HEK293 (cell line): ENCODE measurements around the gene EXOSC1.
"Not testable (repeated sequence)": the region's sequence is repeated elsewhere in the genome, so short reads cannot be mapped to it uniquely, and the experiment has no call there.

ENCODE experiments used
- CTCF ChIA-PET: fragments of 350-600 bp; formaldehyde crosslinking; extraction: SDS; loops from one replicate; lab custom pipeline; 2021; ENCODE audit warnings: antibody characterized with exemption; lab: Yijun Ruan, JAX
- POLR2A ChIA-PET: fragments of 300-600 bp; formaldehyde crosslinking; extraction: SDS; loops from one replicate; lab custom pipeline; 2020; ENCODE audit warnings: antibody characterized with exemption, inconsistent platforms; lab: Yijun Ruan, JAX
- H3K27ac ChIP-seq: fragments of 200-500 bp; sonication (Bioruptor generic); 2 replicates; pipeline ENCODE4 v1.5.1; 2014; ENCODE audit warnings: low read depth, low read length, control low read depth, inconsistent platforms; ENCODE audit errors: extremely low read depth
- H3K36me3 ChIP-seq, 2 experiments: fragments of 200-500 bp in 1 of 2; sonication (Bioruptor generic) in 1 of 2; 1 replicate in 1 of 2; 2 replicates in 1 of 2; pipeline ENCODE4 v1.5.1; 2014 to 2017; ENCODE audit warnings: inconsistent platforms in 2 of 2, low read length in 2 of 2; ENCODE audit not compliant: control insufficient read depth in 2 of 2, insufficient read depth in 1 of 2
- H3K4me1 ChIP-seq: fragments of 200-500 bp; sonication (Bioruptor generic); 2 replicates; pipeline ENCODE4 v1.5.1; 2014; ENCODE audit warnings: mild to moderate bottlenecking, low read length, inconsistent platforms; ENCODE audit not compliant: control insufficient read depth, insufficient read depth
- H3K4me3 ChIP-seq: 2 replicates; pipeline ENCODE4 v1.5.1; 2011; ENCODE audit warnings: low read depth, mild to moderate bottlenecking, control low read depth, low read length, moderate library complexity
- H3K9me3 ChIP-seq: fragments of 200-500 bp; sonication (Bioruptor generic); 2 replicates; pipeline ENCODE4 v1.5.1; 2014; ENCODE audit warnings: low read depth, low read length, inconsistent platforms; ENCODE audit not compliant: control insufficient read depth, insufficient read depth
- GLIS1 ChIP-seq: fragments of 450-650 bp; formaldehyde crosslinking; IDR thresholded peaks from 2 replicates; pipeline ENCODE4 v1.5.1; 2016; ENCODE audit warnings: missing biosample characterization, missing genetic modification characterization
- MYNN ChIP-seq: fragments of 450-650 bp; formaldehyde crosslinking; IDR thresholded peaks from 2 replicates; pipeline ENCODE4 v1.5.1; 2016; ENCODE audit warnings: missing biosample characterization, missing genetic modification characterization, borderline replicate concordance
- OVOL3 ChIP-seq: fragments of 450-650 bp; formaldehyde crosslinking; IDR thresholded peaks from 2 replicates; pipeline ENCODE4 v1.5.1; 2016; ENCODE audit warnings: missing biosample characterization, missing genetic modification characterization
- SCRT2 ChIP-seq: fragments of 450-650 bp; formaldehyde crosslinking; IDR thresholded peaks from 2 replicates; pipeline ENCODE4 v1.5.1; 2016; ENCODE audit warnings: missing biosample characterization, missing genetic modification characterization
- SP7 ChIP-seq: fragments of 450-650 bp; formaldehyde crosslinking; IDR thresholded peaks from 2 replicates; pipeline ENCODE4 v1.5.1; 2016; ENCODE audit warnings: missing biosample characterization, missing genetic modification characterization
- TRIM28 ChIP-seq: IDR thresholded peaks from 2 replicates; pipeline ENCODE4 v1.6.1; 2011; ENCODE audit warnings: low read length, control low read depth, borderline replicate concordance
- ZBTB8A ChIP-seq: fragments of 450-650 bp; formaldehyde crosslinking; IDR thresholded peaks from 2 replicates; pipeline ENCODE4 v1.5.1; 2016; ENCODE audit warnings: missing biosample characterization, missing genetic modification characterization
- ZNF10 ChIP-seq: fragments of 450-650 bp; formaldehyde crosslinking; IDR thresholded peaks from 2 replicates; pipeline ENCODE4 v1.5.1; 2017; ENCODE audit warnings: missing biosample characterization, missing genetic modification characterization
- ZNF174 ChIP-seq: fragments of 450-650 bp; formaldehyde crosslinking; IDR thresholded peaks from 2 replicates; pipeline ENCODE4 v1.5.0; 2017; ENCODE audit warnings: missing biosample characterization, mild to moderate bottlenecking, missing genetic modification characterization
- ZNF184 ChIP-seq: fragments of 450-650 bp; IDR thresholded peaks from 2 replicates; pipeline ENCODE4 v1.5.1; 2018; ENCODE audit warnings: missing biosample characterization, mild to moderate bottlenecking, missing genetic modification characterization
- ZNF2 ChIP-seq: fragments of 450-650 bp; formaldehyde crosslinking; IDR thresholded peaks from 2 replicates; pipeline ENCODE4 v1.5.1; 2016; ENCODE audit warnings: missing biosample characterization, missing genetic modification characterization
- ZNF221 ChIP-seq: fragments of 450-650 bp; formaldehyde crosslinking; IDR thresholded peaks from 2 replicates; pipeline ENCODE4 v1.5.1; 2017; ENCODE audit warnings: missing biosample characterization, missing genetic modification characterization, borderline replicate concordance
- ZNF433 ChIP-seq: fragments of 450-650 bp; formaldehyde crosslinking; IDR thresholded peaks from 2 replicates; pipeline ENCODE4 v1.5.1; 2016; ENCODE audit warnings: missing biosample characterization, missing genetic modification characterization, low read depth
- ZNF555 ChIP-seq: fragments of 450-650 bp; formaldehyde crosslinking; conservative IDR thresholded peaks from 2 replicates; pipeline ENCODE4 v1.5.1; 2017; ENCODE audit warnings: missing biosample characterization, mild to moderate bottlenecking, missing genetic modification characterization, inconsistent platforms
- ZNF558 ChIP-seq: fragments of 450-650 bp; formaldehyde crosslinking; IDR thresholded peaks from 2 replicates; pipeline ENCODE4 v1.5.1; 2016; ENCODE audit warnings: missing biosample characterization, missing genetic modification characterization
- ZNF777 ChIP-seq: fragments of 450-650 bp; formaldehyde crosslinking; IDR thresholded peaks from 2 replicates; pipeline ENCODE4 v1.5.1; 2017; ENCODE audit warnings: missing biosample characterization, missing genetic modification characterization, borderline replicate concordance
- ZNF830 ChIP-seq: fragments of 450-650 bp; IDR thresholded peaks from 2 replicates; pipeline ENCODE4 v1.5.0; 2018; ENCODE audit warnings: missing biosample characterization, missing genetic modification characterization, low read depth, mild to moderate bottlenecking, moderate library complexity
- ZNF837 ChIP-seq: fragments of 450-650 bp; formaldehyde crosslinking; IDR thresholded peaks from 2 replicates; pipeline ENCODE4 v1.5.1; 2016; ENCODE audit warnings: missing biosample characterization, missing genetic modification characterization
- TF ChIP-seq, protein P1 (sequence below): fragments of 450-650 bp; formaldehyde crosslinking; conservative IDR thresholded peaks from 2 replicates; pipeline ENCODE4 v1.5.1; 2016; ENCODE audit warnings: low read depth, missing biosample characterization, missing genetic modification characterization

Gene EXOSC1

DNA sequence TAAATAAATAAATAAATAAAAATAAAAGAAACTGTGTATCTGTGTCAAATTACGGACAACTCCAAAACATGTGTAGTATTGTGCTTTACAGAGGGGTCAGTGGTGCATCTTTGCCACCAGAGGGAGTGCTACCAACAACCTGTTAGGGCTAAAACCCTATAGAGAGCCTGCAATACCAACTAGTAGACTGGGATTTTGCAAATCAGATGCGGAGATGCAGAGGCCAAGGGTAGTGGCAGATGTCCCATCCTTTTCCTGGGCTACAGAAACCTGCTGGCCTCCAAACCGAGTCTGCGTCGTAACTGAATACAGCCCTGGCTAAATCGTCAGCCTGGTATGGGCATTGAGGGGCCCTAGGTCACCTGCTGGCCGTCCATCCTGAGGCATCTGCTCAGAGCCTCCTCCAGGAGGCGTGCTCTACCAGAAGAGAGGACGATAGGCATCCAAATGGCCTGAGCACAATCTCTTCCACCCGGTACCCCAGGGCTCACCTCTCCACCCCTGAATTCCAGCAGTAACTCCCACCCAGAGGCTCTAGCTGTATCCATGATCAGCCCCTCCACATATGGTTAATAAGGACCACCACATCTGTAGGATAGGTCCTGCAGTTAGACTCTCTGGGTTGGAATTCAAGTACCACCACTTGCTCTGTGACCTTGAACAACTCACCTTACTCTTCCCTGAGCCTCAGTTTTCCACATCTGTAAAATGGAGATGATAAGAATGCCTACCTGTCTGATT lies 38.4 kb downstream of the EXOSC1 start (continued):
- TF ChIP-seq, protein P1, sequence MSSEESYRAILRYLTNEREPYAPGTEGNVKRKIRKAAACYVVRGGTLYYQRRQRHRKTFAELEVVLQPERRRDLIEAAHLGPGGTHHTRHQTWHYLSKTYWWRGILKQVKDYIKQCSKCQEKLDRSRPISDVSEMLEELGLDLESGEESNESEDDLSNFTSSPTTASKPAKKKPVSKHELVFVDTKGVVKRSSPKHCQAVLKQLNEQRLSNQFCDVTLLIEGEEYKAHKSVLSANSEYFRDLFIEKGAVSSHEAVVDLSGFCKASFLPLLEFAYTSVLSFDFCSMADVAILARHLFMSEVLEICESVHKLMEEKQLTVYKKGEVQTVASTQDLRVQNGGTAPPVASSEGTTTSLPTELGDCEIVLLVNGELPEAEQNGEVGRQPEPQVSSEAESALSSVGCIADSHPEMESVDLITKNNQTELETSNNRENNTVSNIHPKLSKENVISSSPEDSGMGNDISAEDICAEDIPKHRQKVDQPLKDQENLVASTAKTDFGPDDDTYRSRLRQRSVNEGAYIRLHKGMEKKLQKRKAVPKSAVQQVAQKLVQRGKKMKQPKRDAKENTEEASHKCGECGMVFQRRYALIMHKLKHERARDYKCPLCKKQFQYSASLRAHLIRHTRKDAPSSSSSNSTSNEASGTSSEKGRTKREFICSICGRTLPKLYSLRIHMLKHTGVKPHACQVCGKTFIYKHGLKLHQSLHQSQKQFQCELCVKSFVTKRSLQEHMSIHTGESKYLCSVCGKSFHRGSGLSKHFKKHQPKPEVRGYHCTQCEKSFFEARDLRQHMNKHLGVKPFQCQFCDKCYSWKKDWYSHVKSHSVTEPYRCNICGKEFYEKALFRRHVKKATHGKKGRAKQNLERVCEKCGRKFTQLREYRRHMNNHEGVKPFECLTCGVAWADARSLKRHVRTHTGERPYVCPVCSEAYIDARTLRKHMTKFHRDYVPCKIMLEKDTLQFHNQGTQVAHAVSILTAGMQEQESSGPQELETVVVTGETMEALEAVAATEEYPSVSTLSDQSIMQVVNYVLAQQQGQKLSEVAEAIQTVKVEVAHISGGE, result no peak
- TF ChIP-seq ZNF2 (tag by site-specific recombination) (peak; percentile 62; the same call in 1 of the 2 replicates), ZNF830 (tag by site-specific recombination) (no peak), MYNN (no peak), TRIM28 (0 out of 2 replicates have a peak, but pooled peaks have one; percentile 43)

DNA sequence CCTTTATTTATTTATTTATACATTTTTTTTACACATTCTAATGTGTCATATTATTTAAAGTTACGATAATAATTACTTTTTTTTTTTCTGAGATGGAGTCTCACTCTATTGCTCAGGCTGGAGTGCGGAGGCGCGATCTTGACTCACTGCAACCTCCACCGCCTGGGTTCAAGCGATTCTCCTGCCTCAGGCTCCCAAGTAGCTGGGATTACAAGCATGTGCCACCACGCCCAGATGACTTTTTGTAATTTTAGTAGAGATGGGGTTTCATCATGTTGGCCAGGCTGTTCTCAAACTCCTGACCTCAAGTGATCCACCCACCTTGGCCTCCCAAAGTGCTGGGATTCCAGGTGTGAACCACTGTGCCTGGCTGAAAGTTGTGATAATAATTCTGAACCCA lies 39.3 kb downstream of the EXOSC1 start:
- CTCF ChIA-PET, result interaction anchor here (0.6 to 1.0 kb wide), 18 partner anchors 9 to 1007 kb away, joined by 3 to 7 read pairs (median 3); no protein-coding TSS in a partner anchor
- POLR2A ChIA-PET, H3K4me1 ChIP-seq, H3K27ac ChIP-seq, H3K9me3 ChIP-seq, H3K36me3 ChIP-seq, H3K4me3 ChIP-seq: not testable (repeated sequence)

DNA sequence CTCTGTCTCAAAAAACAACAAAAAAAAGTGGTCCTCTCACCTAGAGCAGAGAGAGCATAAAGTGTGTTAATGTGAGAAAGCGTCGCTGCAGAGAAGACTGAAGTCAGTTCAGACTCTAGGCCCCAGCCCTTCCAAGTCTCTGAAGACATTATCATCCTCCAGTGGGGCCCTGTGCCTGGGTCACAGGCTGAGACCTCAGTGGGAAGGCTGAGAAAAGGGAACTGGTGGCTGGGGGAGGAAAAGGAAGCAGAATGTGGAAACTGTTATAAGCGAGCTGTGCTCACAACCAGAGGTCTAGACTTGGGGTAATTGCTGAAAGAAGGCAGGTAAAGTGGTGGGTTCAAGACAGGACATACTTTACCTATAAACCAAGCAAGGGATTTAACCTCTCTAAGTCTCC lies 39.7 kb downstream of the EXOSC1 start:
- no peaks in the 10 kb centered on the region for H3K4me1 ChIP-seq
- TF ChIP-seq ZNF558 (tag by site-specific recombination) (no peak), ZNF221 (no peak), ZNF433 (tag by site-specific recombination) (no peak), ZNF555 (no peak), ZNF174 (no peak), OVOL3 (tag by site-specific recombination) (no peak), SP7 (tag by site-specific recombination) (no peak), GLIS1 (tag by site-specific recombination) (no peak), SCRT2 (tag by site-specific recombination) (no peak), ZNF10 (no peak), ZNF837 (no peak)
- ChIA-PET CTCF (interaction anchor here (0.6 to 1.0 kb wide), 11 partner anchors 15 to 1007 kb away, joined by 3 to 7 read pairs (median 4); no protein-coding TSS in a partner anchor), POLR2A (no interaction called here)
- H3K4me3 ChIP-seq, result no peak overlapping the region
- no peaks in the 10 kb centered on the region for H3K36me3 ChIP-seq
- H3K9me3 ChIP-seq, result no peaks in the 10 kb centered on the region
- H3K27ac ChIP-seq, result no peak overlapping the region

DNA sequence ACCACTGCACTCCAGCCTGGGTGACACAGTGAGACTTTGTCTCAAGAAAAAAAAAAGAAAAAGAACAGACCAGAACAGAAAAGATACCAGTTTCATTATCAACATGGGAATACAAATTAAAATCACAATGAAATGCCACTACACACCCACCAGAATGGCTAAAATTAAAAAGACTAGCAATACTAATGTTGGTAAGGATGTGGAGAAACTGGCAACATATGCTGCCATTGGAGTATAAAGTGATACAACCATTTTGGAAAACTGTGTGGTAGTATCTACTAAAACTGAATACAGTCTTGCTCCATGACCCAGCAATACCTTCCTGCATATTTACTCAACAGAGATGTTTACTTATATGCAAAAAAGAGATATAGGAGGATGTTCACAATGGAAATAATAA lies 41.8 kb downstream of the EXOSC1 start:
- ChIA-PET POLR2A (interaction anchor here (0.7 kb wide), 1 partner anchor 23 kb away, joined by 3 read pairs; no protein-coding TSS in a partner anchor), CTCF (no interaction called here)

More for the DNA sequence above, 41.8 kb downstream of the EXOSC1 start:
- no peak for TF ChIP-seq ZNF777 (tag by site-specific recombination)
- TF ChIP-seq ZNF184 (tag by site-specific recombination), result peak; percentile 94
- TF ChIP-seq ZBTB8A (tag by site-specific recombination), result no peak
- TF ChIP-seq, all 188 proteins: peak for 1
- no peak overlapping the region for H3K27ac ChIP-seq
- H3K4me1 ChIP-seq, result 0 out of 2 replicates have a peak, but pooled peaks cover 4% of the 10 kb centered on the region
- no peaks in the 10 kb centered on the region for H3K9me3 ChIP-seq
- H3K36me3 ChIP-seq, result peaks cover 0 to under 1% of the 10 kb centered on the region in 2 experiments; a peak in 1 of 3 replicates
- no peak overlapping the region for H3K4me3 ChIP-seq
